ENCODE data around the gene ANAPC10.

- TF ChIP-seq POLR2A (IDR thresholded peaks at IDR 0.05) (no peak), CTCF (IDR thresholded peaks at IDR 0.05) (no peak)
These were observed 42.3 kb downstream of the ANAPC10 start for GRCh38 chr4:145055533-145056257.
